ENCODE measurements around the gene AREG. TPM values are rescaled to one million over a fixed set of nuclear protein-coding genes. Genes with fewer than 3 reads are reported as not detected.

AREG gene
- total RNA-seq, 1 donor from 2014 or later: 197 TPM

DNA sequence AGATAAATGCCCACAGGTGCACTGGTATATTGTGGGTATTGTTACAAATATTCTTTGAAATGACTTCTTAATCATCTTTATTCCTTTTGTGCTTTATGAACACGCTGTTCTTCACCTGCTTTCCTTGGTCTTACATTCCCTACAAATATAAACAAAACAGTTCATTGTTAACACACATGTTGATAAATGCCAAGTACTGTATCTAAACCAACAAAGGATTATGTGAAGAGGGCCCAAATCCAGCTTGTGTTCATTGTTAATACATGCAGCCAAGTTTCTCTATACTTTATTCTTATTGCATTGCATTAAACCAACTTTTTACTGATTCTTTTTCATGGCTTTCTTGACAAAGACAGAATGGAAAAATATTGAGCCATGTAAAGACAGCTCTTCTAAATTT, 42.8 kb downstream of the AREG start:
- TF ChIP-seq, protein P1, sequence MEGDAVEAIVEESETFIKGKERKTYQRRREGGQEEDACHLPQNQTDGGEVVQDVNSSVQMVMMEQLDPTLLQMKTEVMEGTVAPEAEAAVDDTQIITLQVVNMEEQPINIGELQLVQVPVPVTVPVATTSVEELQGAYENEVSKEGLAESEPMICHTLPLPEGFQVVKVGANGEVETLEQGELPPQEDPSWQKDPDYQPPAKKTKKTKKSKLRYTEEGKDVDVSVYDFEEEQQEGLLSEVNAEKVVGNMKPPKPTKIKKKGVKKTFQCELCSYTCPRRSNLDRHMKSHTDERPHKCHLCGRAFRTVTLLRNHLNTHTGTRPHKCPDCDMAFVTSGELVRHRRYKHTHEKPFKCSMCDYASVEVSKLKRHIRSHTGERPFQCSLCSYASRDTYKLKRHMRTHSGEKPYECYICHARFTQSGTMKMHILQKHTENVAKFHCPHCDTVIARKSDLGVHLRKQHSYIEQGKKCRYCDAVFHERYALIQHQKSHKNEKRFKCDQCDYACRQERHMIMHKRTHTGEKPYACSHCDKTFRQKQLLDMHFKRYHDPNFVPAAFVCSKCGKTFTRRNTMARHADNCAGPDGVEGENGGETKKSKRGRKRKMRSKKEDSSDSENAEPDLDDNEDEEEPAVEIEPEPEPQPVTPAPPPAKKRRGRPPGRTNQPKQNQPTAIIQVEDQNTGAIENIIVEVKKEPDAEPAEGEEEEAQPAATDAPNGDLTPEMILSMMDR (IDR thresholded peaks at IDR 0.05; ENCODE audit: insufficient read depth, low read length, severe bottlenecking): no peak
- Histone ChIP-seq H3K27me3 (ENCODE audit: control insufficient read depth, insufficient read depth, low read length) (no peaks in the 10 kb centered on the region), H3K4me3 (ENCODE audit: low read depth, low read length) (no peak overlapping the region), H3K36me3 (ENCODE audit: control insufficient read depth, insufficient read depth, low read length) (no peaks in the 10 kb centered on the region)
- no peak for DNase-seq (ENCODE audit: low read depth)
- no peak for FAIRE-seq

DNA sequence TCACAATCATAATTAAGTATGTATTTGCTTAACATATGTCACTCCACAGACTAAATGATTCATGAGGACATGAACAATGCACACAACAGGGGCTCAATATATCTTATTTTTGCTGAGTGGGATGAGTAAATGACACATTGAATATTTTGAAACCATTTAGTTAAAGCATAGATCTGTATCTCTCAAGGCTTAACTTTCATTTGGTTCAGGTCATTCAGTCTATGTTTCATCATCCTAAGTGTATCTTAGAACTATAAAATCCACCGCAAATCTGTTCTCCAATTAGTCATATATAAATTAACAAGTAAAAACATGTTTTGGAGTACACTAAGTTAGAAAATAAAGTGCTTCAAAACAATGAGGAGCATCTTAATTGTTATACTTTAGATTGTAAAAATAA, 45.8 kb downstream of the AREG start:
- no peaks in the 10 kb centered on the region for H3K36me3 ChIP-seq (ENCODE audit: control insufficient read depth, insufficient read depth, low read length)
- TF ChIP-seq, protein P1 (IDR thresholded peaks at IDR 0.05; ENCODE audit: insufficient read depth, low read length, severe bottlenecking): no peak
- H3K27me3 ChIP-seq (ENCODE audit: control insufficient read depth, insufficient read depth, low read length): no peaks in the 10 kb centered on the region
- peak; percentile 90 for DNase-seq (ENCODE audit: low read depth)
- FAIRE-seq: no peak
- H3K4me3 ChIP-seq (ENCODE audit: low read depth, low read length): no peak overlapping the region

DNA sequence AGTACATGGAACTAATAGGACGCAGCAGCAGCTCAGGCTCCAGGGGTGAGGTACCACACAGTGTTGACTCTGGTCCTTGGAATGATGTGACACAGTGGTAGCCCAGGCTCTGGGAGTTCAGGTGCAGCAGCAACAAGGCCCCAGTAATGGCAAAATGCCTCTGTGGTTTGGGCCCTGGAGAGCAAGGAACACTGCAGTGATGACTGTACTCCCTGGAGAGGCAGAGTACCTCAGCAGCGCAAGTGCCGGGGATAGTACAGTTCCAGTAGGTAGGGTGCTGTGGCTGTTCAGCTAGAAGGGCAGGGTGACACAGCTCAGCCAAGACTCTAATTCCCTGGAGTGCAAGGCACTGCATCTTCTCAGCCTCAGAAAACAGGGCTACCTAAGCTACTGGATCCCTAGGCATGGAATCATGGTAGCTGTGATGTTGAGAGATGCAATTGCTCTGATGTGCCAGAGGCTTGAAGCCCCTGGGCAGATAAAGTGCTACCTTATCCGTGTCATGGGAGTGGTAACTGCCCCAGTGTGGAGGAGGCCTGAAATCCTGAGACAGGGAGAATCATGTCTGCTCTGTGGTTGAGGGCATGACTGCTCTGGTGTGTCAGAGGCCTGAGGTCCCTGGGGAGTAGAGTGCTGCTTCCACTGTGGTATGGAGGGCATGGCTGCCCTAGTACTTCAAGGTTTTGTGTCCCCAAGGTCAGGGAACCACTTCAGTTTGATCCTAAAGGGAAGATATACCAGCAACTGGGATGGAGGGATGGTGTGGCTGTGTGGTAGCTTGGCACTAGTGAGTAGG, 55.2 kb downstream of the AREG start:
- Histone ChIP-seq H3K4me3 (ENCODE audit: low read depth, low read length) (no peak overlapping the region), H3K27me3 (ENCODE audit: control insufficient read depth, insufficient read depth, low read length) (no peaks in the 10 kb centered on the region), H3K36me3 (ENCODE audit: control insufficient read depth, insufficient read depth, low read length) (no peaks in the 10 kb centered on the region)
- peak; percentile 92 for FAIRE-seq
- TF ChIP-seq, protein P1 (IDR thresholded peaks at IDR 0.05; ENCODE audit: insufficient read depth, low read length, severe bottlenecking): no peak
- no peak for DNase-seq (ENCODE audit: low read depth)

DNA sequence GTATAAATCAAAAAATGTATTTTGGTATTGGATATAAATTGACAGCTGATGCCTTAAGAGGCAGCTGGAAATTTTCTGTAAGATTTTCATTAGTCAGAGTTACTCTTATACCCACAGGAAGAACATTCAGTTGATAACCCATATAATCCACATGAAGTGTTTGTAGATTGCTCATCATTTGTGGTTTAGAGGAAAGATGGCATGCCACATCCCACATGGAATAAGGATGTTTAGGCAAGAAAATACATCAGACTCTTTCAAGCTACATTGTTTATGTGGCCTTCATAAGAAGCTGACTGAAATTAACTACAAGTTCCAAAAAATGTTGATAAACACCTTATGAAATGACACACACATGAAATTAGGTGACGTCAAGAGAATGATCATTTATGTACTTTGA, 56.6 kb downstream of the AREG start:
- H3K4me3 ChIP-seq (ENCODE audit: low read depth, low read length): no peak overlapping the region
- H3K36me3 ChIP-seq (ENCODE audit: control insufficient read depth, insufficient read depth, low read length): no peaks in the 10 kb centered on the region
- TF ChIP-seq, protein P1 (IDR thresholded peaks at IDR 0.05; ENCODE audit: insufficient read depth, low read length, severe bottlenecking): no peak
- DNase-seq (ENCODE audit: low read depth) (peak; percentile 90), FAIRE-seq (no peak)
- no peaks in the 10 kb centered on the region for H3K27me3 ChIP-seq (ENCODE audit: control insufficient read depth, insufficient read depth, low read length)

DNA sequence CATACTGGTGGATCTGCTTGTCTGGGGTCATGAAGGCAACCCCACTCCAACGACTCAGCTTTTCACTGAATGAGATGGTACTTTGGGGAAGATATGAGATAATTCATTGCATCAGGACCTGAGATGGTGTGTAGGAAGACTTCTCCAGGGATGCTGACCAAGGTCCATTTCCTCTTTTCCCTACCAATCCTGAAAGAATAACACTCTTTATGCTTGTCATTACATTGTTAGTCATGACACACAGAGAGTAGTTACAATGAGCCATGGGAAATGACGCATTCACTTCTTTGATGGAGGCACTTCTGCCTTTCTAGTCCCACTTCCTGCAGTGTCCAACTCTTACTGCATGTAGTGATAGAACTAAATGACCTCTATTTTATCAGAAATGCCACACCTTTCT, 58.6 kb downstream of the AREG start:
- Histone ChIP-seq H3K27me3 (ENCODE audit: control insufficient read depth, insufficient read depth, low read length) (no peaks in the 10 kb centered on the region), H3K36me3 (ENCODE audit: control insufficient read depth, insufficient read depth, low read length) (no peaks in the 10 kb centered on the region), H3K4me3 (ENCODE audit: low read depth, low read length) (no peak overlapping the region)
- TF ChIP-seq, protein P1 (IDR thresholded peaks at IDR 0.05; ENCODE audit: insufficient read depth, low read length, severe bottlenecking): no peak
- FAIRE-seq: no peak
- peak; percentile 91 for DNase-seq (ENCODE audit: low read depth)

DNA sequence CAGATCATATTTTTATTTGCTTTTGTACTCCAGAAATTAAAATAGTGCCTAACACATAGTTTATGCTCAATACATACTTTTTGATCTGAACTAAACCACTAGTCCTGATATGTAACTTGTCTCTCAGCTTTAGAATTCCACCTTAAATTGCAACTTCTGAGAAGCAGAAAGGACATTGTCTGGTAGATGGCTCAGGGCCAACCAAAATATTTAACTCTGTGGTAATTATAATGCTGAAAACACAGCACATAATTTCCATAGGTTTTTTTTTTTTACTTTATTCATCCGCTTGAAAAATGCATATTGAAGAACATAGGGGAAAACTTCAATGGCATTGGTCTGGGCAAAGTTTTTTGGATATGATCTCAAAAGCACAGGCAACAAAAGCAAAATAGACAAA, 59.3 kb downstream of the AREG start:
- Histone ChIP-seq H3K4me3 (ENCODE audit: low read depth, low read length) (no peak overlapping the region), H3K36me3 (ENCODE audit: control insufficient read depth, insufficient read depth, low read length) (no peaks in the 10 kb centered on the region), H3K27me3 (ENCODE audit: control insufficient read depth, insufficient read depth, low read length) (no peaks in the 10 kb centered on the region)
- TF ChIP-seq, protein P1 (IDR thresholded peaks at IDR 0.05; ENCODE audit: insufficient read depth, low read length, severe bottlenecking): no peak
- no peak for FAIRE-seq
- peak; percentile 38 for DNase-seq (ENCODE audit: low read depth)
